A549 (cell line): Measurements from ENCODE around the gene VSIR. TPM values are rescaled to one million over a fixed set of nuclear protein-coding genes. Genes with fewer than 3 reads are reported as not detected.

Source experiments
- ATAC-seq, 2 experiments: fragments of 200-7000 bp in 1 of 2; fragments of >200 bp in 1 of 2; cut with Nextera tagmentation in 1 of 2; cut with Tn5 transposase in 1 of 2; 3 replicates each; pipeline versions ENCODE4 v1.8.0 to v1.9.1; 2018 to 2020; ENCODE audit warnings: mild to moderate bottlenecking in 1 of 2, moderate library complexity in 1 of 2
- CTCF ChIA-PET: fragments of 300-600 bp; sonication (Branson Sonifier 250); formaldehyde crosslinking; extraction: SDS; loops from one replicate; lab custom pipeline; 2021; ENCODE audit warnings: antibody characterized with exemption, inconsistent platforms; lab: Yijun Ruan, JAX
- POLR2A ChIA-PET: fragments of 350-600 bp; formaldehyde crosslinking; extraction: SDS; loops from one replicate; lab custom pipeline; 2021; ENCODE audit warnings: antibody characterized with exemption, inconsistent platforms; lab: Yijun Ruan, JAX
- DNase-seq, 2 experiments: peaks; one replicate each; pipeline versions ENCODE4 v3.0.0 to v3.0.0-alpha.2; 2011 to 2016; ENCODE audit warnings: low read depth in 1 of 2, low spot score in 1 of 2
- FAIRE-seq: peaks from 2 replicates; lab custom pipeline; 2011; peaks lifted over from hg19 to GRCh38; lab: Jason Lieb, UNC
- H3K27ac ChIP-seq, 2 experiments: fragments of >200 bp; sonication (Bioruptor Twin); formaldehyde crosslinking; 3 replicates each; pipeline ENCODE4 v1.5.1; 2016 to 2017
- H3K4me1 ChIP-seq: fragments of >200 bp; sonication (Bioruptor Twin); formaldehyde crosslinking; 3 replicates; pipeline ENCODE4 v1.6.1; 2016
- H3K4me2 ChIP-seq: fragments of >200 bp; sonication (Bioruptor Twin); formaldehyde crosslinking; 3 replicates; pipeline ENCODE4 v1.6.1; 2016
- H3K4me3 ChIP-seq: fragments of >200 bp; sonication (Bioruptor Twin); formaldehyde crosslinking; 3 replicates; pipeline ENCODE4 v1.5.1; 2016
- H3K9me3 ChIP-seq: fragments of >200 bp; sonication (Bioruptor Twin); formaldehyde crosslinking; 3 replicates; pipeline ENCODE4 v1.6.1; 2016
- BHLHE40 ChIP-seq: IDR thresholded peaks from 2 replicates; pipeline ENCODE4 v1.6.1; 2012; ENCODE audit warnings: low read depth, low read length, inconsistent platforms
- CBX8 ChIP-seq: fragments of 200-600 bp; sonication (generic); IDR thresholded peaks from 2 replicates; pipeline ENCODE4 v1.6.1; 2016
- EHF ChIP-seq: fragments of 250-450 bp; sonication (Bioruptor Pico); IDR thresholded peaks from 2 replicates; pipeline ENCODE4 v1.5.0; 2020; ENCODE audit warnings: mild to moderate bottlenecking
- EP300 ChIP-seq, 2 experiments: fragments of >200 bp; sonication (Bioruptor Twin); formaldehyde crosslinking; IDR thresholded peaks; 2 replicates in 1 of 2; 3 replicates in 1 of 2; pipeline ENCODE4 v1.6.1; 2016 to 2017
- ESRRA ChIP-seq: fragments of 150-350 bp; IDR thresholded peaks from 2 replicates; pipeline ENCODE4 v1.6.1; 2014; ENCODE audit warnings: mild to moderate bottlenecking, low read length, borderline replicate concordance
- HDAC2 ChIP-seq: fragments of 200-600 bp; sonication (generic); IDR thresholded peaks from 2 replicates; pipeline ENCODE4 v1.6.1; 2016
- MAFK ChIP-seq: fragments of 450-650 bp; IDR thresholded peaks from 2 replicates; pipeline ENCODE4 v1.6.1; 2014; ENCODE audit not compliant: partially characterized antibody
- MYC ChIP-seq: IDR thresholded peaks from 2 replicates; pipeline ENCODE4 v1.6.1; 2012; ENCODE audit warnings: mild to moderate bottlenecking, inconsistent platforms, low read length, improper control_type of control experiment, borderline replicate concordance
- RFX5 ChIP-seq: fragments of 450-650 bp; IDR thresholded peaks from 2 replicates; pipeline ENCODE4 v1.7.1; 2014; ENCODE audit warnings: antibody characterized with exemption, mild to moderate bottlenecking, moderate library complexity
- SMC3 ChIP-seq: fragments of >200 bp; sonication (Bioruptor Twin); formaldehyde crosslinking; IDR thresholded peaks from 3 replicates; pipeline ENCODE4 v1.6.1; 2018; ENCODE audit warnings: inconsistent platforms
- TFCP2L1 ChIP-seq: fragments of 250-450 bp; sonication (Bioruptor Pico); IDR thresholded peaks from 2 replicates; pipeline ENCODE4 v1.5.0; 2021; ENCODE audit warnings: mild to moderate bottlenecking
- ZSCAN20 ChIP-seq: fragments of 250-450 bp; sonication (Bioruptor Pico); IDR thresholded peaks from 2 replicates; pipeline ENCODE4 v1.8.0; 2022; ENCODE audit warnings: mild to moderate bottlenecking, moderate library complexity
- WGBS: methylation state at CpG from one replicate; pipeline ENCODE4 v1.1.6; 2017; ENCODE audit errors: missing lambda C conversion rate; 5-methylcytosine and 5-hydroxymethylcytosine counted together
- polyA plus RNA-seq, 4 experiments: library from polyadenylated mRNA; depleted of rRNA in 3 of 4; stranded (reverse); fragments of >200 nt; fragmentation: RNase III in 1 of 4; extraction: RNeasy Plus Mini Kit Qiagen cat#74134 plus additional on column Dnase treatment in 1 of 4; gene quantifications; 2 replicates in 3 of 4; 3 replicates in 1 of 4; pipeline ENCODE4 v1.2.3, GENCODE V29; 2011 to 2017
- TF ChIP-seq, protein P1 (sequence below): fragments of 200-600 bp; sonication (generic); IDR thresholded peaks from 2 replicates; pipeline ENCODE4 v1.6.1; 2016; ENCODE audit warnings: antibody characterized with exemption, mild to moderate bottlenecking, moderate library complexity
- TF ChIP-seq, protein P2 (sequence below): fragments of 250-450 bp; sonication (Bioruptor Pico); IDR thresholded peaks from 2 replicates; pipeline ENCODE4 v1.5.0; 2021; ENCODE audit warnings: mild to moderate bottlenecking, moderate library complexity, borderline replicate concordance
- TF ChIP-seq, protein P3 (sequence below): fragments of >200 bp; sonication (Bioruptor Twin); formaldehyde crosslinking; IDR thresholded peaks from 3 replicates; pipeline ENCODE4 v1.6.1; 2016

Gene VSIR
- polyA plus RNA-seq, 2 of the 4 experiments (the other 2 are of a cell fraction), result 15.5 to 18.5 TPM

DNA sequence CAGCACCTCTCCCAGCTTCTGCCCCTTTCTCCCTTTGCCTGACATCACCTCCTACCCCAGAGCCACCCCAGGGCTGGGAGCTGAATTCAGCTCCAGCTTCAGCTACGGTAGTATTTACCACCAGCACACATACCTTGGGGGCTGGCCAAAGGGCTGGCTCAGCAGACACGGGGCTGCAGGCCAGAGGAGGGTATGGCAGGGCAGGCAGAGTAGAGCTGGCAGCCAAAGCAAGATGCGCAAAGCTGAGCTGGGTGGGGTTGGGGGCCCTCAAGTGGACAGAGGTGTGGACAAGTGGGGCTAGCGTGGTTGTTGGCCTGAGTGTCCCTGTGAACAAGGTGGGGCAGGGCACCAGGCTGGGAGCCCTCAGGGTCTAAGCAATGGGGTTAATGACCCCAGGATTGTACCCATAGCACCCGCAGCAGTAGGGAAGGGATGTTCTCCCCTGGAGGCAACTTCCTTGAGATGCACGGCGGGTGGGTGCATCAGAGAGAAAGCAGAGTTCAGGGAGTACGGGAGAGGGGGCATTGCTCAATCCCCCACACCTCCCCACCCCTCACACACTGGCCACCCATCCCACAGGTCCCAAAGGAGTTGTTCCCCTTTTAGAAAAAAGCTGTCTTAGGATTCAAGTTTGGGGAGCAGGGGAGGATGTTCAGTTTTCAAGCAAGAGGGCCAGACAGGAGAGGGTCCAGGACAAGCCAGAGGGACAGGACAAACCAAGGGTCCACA, 8.0 kb downstream of the VSIR start:
- POLR2A ChIA-PET, result no interaction called here
- H3K4me1 ChIP-seq, result peaks cover 83% of the 10 kb centered on the region

DNA sequence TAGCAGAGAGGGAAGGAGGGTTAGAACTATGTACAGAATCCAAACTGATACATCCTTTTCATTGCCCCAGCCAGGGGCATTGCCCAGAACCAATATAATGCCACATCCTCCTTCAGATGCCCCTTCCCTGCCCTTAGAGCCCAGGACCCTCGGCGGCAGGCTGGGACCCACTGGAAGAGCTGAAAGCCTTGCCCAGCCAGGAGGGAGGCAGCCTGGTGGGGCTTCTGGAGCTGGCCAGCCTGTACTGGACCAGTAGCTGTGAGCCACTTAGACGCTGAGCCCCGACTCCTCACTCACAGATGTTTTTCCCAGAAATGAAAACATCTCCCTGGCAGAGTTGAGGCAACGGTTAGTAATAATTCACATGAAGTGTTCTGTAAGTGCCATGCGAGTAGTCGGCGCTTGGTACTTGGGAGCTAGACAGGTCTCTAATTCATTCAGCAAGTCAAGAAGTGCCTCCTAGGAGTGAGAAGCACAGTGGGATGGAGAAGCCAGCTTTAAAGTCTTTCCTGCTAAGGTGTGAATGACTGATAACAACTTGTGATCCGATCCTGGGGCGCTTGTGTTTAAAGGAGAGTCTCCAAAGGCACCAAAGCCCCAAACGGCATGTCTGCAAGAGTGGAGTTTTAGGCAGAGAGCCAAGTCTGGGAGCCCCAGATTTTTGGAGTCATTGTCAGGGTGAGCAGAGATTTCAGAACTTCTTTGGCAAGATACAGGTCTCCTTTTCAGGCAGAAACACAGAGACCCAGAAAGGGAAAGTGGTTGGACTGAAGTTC, 9.8 kb downstream of the VSIR start:
- TF ChIP-seq SMC3 (no peak), ESRRA (no peak), RFX5 (no peak), TFCP2L1 (CRISPR knock-in tag) (no peak), ZSCAN20 (CRISPR knock-in tag) (no peak), MAFK (no peak), HDAC2 (no peak), EHF (no peak), CBX8 (no peak), MYC (no peak), BHLHE40 (no peak), EP300 (IDR thresholded peaks at IDR 0.05) (no peak)
- TF ChIP-seq, protein P1, sequence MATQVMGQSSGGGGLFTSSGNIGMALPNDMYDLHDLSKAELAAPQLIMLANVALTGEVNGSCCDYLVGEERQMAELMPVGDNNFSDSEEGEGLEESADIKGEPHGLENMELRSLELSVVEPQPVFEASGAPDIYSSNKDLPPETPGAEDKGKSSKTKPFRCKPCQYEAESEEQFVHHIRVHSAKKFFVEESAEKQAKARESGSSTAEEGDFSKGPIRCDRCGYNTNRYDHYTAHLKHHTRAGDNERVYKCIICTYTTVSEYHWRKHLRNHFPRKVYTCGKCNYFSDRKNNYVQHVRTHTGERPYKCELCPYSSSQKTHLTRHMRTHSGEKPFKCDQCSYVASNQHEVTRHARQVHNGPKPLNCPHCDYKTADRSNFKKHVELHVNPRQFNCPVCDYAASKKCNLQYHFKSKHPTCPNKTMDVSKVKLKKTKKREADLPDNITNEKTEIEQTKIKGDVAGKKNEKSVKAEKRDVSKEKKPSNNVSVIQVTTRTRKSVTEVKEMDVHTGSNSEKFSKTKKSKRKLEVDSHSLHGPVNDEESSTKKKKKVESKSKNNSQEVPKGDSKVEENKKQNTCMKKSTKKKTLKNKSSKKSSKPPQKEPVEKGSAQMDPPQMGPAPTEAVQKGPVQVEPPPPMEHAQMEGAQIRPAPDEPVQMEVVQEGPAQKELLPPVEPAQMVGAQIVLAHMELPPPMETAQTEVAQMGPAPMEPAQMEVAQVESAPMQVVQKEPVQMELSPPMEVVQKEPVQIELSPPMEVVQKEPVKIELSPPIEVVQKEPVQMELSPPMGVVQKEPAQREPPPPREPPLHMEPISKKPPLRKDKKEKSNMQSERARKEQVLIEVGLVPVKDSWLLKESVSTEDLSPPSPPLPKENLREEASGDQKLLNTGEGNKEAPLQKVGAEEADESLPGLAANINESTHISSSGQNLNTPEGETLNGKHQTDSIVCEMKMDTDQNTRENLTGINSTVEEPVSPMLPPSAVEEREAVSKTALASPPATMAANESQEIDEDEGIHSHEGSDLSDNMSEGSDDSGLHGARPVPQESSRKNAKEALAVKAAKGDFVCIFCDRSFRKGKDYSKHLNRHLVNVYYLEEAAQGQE, result no peak
- TF ChIP-seq, protein P2, sequence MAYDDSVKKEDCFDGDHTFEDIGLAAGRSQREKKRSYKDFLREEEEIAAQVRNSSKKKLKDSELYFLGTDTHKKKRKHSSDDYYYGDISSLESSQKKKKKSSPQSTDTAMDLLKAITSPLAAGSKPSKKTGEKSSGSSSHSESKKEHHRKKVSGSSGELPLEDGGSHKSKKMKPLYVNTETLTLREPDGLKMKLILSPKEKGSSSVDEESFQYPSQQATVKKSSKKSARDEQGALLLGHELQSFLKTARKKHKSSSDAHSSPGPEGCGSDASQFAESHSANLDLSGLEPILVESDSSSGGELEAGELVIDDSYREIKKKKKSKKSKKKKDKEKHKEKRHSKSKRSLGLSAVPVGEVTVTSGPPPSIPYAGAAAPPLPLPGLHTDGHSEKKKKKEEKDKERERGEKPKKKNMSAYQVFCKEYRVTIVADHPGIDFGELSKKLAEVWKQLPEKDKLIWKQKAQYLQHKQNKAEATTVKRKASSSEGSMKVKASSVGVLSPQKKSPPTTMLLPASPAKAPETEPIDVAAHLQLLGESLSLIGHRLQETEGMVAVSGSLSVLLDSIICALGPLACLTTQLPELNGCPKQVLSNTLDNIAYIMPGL (CRISPR knock-in tag), result no peak
- TF ChIP-seq, protein P3, sequence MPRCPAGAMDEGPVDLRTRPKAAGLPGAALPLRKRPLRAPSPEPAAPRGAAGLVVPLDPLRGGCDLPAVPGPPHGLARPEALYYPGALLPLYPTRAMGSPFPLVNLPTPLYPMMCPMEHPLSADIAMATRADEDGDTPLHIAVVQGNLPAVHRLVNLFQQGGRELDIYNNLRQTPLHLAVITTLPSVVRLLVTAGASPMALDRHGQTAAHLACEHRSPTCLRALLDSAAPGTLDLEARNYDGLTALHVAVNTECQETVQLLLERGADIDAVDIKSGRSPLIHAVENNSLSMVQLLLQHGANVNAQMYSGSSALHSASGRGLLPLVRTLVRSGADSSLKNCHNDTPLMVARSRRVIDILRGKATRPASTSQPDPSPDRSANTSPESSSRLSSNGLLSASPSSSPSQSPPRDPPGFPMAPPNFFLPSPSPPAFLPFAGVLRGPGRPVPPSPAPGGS, result no peak
- CTCF ChIA-PET, result interaction anchor here (0.6 to 4.7 kb wide), 5 partner anchors 10 to 663 kb away, joined by 3 to 30 read pairs (median 3); partner anchors contain the start of gene VSIR
- Histone ChIP-seq H3K4me3 (no peak overlapping the region), H3K9me3 (no peaks in the 10 kb centered on the region), H3K4me1 (peaks cover 80% of the 10 kb centered on the region), H3K4me2 (no peak overlapping the region), H3K27ac (peak overlapping the region; percentile 98 to 99)
- POLR2A ChIA-PET, result interaction anchor here (1.7 kb wide), 1 partner anchor 10 kb away, joined by 4 read pairs; the partner anchor contains the start of gene VSIR
- no peak for ATAC-seq
- 90% methylated on average over 11 of the region's 11 CpGs for WGBS
- DNase-seq, result no peak
- FAIRE-seq, result no peak

More for the DNA sequence above, 8.0 kb downstream of the VSIR start:
- Histone ChIP-seq H3K27ac (peak overlapping the region; percentile 98 to 99), H3K4me3 (no peak overlapping the region), H3K9me3 (no peaks in the 10 kb centered on the region), H3K4me2 (peak overlapping the region; percentile 92)
- CTCF ChIA-PET, result interaction anchor here (0.5 to 4.7 kb wide), 10 partner anchors 8 to 557 kb away, joined by 3 to 22 read pairs (median 4); partner anchors contain the start of genes SLC29A3 and VSIR
- DNase-seq (peak in 1 of 2 experiments; percentile 24), FAIRE-seq (no peak), ATAC-seq (no peak)
- TF ChIP-seq MAFK (peak; percentile 17), BHLHE40 (no peak)
- 58% methylated on average over 8 of the region's 8 CpGs for WGBS
